HG03060 (cell line): Measurements from ENCODE around the gene SYS1.

Experiments
- ATAC-seq: cut with Tn5 transposase; IDR thresholded peaks from one replicate; pipeline ENCODE4 v1.9.1; 2021; ENCODE audit warnings: low read depth, moderate number of reproducible peaks; ENCODE audit not compliant: unreplicated experiment

Gene SYS1

DNA sequence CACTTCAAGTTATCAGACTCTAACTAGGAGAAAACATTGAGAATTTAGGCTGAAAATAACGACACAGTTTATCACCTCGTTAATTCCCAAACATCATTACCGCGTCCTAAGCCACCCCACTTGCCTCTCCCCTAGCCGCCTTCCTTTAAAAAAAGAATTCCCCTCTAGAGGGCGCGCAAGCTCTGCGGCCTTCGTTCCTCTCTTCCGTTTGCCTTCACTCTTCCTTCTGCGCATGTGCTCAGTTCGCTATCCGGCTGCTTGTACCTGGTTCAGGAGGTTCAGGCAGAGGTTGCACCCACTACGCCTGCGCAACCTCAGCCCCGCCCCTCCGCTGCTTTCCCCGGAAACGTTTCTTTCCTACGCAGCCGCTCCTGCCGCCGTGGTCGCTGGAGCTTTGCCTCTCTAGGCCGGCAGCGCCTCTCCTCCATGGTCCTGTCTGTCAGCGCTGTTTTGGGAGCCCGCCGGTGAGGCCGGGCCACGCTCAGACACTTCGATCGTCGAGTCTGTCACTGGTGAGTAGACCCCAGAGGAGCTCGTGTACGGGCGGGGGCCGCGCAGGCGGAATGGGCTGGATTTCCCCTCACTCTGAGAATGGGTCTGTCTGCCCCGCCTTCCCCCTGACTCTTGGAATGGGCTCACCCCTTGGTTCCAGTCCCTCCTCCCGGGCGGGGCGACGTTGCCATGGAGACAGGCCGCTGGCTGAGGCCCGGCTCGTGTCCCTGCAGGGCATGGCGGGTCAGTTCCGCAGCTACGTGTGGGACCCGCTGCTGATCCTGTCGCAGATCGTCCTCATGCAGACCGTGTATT, at the start of gene SYS1:
SYS1 (plus strand) TSS at position 353 of the 807 bp plus-strand sequence; CDS start at position 729, 376 bp downstream.
- ATAC-seq = peak; percentile 80

DNA sequence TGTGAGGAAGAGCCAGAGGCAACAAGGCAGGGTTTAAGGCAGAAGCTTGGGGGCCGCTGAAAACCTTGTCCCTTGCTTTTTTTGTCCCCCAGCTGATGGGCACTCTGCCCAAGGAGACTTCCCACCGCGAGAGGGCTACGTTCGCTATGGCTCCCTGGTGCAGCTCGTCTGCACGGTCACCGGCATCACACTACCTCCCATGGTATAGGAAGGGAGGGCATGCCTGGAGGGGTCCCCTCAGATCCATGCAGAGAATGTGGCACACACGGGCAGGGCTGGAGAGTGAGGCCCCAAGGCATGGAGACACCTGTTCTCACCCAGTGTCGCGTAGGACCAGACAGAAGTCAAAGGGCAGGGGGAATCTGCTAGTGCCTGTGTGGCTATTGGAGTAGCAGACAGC, 49.0 kb upstream of the SYS1 start:
- no peak for ATAC-seq

DNA sequence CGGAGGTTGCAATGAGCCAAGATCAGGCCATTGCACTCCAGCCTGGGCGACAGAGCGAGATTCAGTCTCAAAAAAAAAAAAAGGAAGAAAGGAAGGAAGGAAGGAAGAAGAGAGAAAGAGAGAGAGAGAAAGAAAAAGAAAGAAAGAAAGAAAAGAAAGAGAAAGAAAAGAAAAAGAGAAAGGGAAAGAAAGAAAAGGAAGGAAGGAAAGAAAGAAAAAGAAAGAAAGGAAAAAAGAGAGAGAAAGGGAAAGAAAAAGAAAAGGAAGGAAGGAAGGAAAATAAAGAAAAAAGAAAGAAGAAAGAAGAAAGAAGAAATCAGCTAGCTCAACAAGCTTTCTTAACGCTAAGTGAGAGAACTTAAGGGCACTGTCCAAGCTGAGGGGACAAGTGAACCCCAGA, 47.3 kb upstream of the SYS1 start:
- ATAC-seq = no peak

DNA sequence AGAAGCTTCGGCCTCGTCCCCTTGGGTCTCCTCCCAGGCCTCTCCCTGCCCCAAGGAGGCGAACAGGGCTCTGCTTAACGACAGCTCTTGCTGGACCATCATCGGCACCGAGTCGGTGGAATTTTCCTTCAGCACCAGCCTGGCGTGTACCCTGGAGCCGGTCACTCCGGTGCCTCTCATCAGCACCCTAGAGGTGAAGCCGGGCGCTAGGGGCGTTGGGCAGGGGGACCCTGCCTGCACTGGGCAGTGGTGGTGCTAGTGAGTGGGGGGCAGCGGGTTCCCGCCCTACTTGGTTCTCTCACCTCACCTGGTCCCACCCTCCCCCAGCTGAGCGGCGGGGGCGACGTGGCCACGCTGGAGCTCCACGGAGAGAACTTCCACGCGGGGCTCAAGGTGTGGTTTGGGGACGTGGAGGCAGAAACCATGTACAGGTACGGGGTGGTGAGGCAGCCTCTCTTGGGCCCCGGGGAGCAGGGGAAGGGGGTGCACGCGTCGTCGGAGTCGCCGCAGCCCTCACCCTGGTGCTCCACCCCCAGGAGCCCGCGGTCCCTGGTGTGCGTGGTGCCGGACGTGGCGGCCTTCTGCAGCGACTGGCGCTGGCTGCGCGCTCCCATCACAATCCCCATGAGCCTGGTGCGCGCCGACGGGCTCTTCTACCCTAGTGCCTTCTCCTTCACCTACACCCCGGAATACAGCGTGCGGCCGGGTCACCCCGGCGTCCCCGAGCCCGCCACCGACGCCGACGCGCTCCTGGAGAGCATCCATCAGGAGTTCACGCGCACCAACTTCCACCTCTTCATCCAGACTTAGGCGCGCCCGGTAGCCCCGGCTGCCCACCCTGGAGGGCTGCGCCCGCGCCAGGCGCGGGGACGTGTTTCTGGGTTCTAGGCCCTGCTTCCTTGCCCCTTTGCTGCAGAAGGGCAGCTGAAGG, 46.5 kb upstream of the SYS1 start:
- no peak for ATAC-seq

DNA sequence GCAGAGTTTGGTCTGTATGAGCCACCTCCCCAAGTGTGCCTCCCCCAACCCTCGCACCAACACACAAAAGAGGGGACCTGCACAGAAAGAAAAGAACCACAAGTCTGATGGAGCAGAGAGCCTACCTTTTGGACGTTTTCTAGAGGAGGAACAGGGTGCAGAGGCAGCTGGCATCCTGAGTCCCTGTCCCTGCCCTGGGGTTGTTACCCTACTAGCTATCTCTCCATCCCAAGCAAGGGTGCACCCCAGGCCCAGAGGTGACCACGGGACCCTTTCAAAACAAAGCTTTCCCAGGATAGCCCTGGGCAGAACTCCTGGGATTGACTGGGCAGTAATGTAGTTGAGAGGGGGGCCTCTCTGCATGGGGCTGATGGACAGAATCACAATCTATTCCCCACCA, 45.1 kb upstream of the SYS1 start:
- no peak for ATAC-seq

DNA sequence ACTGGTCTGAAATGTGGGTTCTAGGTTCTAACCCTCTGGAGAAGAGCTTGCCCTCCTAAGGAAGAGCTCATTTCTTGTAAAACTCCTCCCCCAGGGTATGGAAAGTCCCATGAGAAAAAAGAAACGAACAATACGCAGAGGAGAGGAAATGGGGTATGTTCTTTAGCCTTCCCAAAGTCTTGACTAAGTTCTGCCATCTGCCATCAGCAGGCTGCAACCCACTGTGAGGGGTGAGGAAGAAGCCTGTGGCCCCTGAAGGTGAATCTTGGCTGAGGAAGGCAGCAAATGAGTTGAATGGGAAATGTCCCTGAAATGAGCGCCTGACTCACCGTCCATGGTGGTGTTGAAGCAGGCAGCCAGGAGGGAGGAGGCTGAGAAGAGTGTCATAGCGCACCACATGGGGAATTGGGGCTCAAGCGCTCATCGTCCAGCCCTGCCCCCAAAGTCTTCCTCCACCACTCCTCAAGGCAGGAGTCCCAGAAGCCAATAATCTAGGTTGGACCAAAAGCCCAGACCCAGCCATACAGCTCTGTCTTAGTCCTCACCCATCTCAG, 44.5 kb upstream of the SYS1 start:
- no peak for ATAC-seq

DNA sequence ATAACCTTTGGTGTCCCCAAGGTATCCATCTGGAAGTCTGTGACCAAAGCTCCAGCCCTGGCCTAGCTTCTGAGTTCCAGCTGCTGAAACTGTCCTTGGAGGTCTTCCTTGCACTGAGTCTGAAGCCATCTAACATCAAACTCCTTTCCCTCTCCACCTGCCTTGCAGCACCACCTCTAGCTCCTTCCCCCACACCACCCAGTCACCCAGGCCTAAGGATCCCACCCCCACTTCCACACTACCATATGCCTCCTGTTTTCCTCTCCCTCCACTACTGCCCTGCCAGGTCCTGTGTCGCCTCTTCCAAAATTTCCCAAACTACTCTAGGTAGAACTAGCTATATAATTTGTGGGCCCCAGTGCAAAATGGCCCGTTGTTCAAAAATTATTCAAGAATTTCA, 44.0 kb upstream of the SYS1 start:
- no peak for ATAC-seq

DNA sequence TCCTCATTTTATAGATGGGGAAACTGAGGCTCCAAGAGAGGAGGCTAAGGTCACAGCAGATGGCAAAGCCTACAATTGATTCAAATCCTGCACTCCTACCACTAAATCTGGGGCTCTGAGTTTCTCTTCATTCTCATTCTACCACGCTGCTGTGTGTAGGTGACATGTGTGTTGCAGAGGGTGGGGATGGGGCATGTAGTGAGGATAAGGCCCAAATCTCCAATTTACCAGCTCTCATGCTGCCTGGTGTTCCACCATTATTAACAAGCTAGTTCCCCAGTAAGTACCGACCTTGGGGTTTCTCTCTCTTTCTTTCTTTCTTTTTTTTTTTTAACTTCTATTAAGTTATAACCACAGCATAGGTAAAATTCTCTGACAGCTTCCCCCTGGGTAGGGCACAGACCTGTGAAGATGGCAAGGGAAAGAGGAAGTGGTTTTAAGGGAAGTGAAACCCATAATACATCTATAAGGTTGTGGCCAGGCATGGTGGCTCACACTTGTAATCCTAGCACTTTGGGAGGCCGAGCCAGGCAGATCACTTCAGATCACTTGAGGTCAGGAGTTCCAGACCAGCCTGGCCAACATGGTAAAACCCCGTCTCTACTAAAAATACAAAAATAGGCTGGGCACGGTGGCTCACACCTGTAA, 41.9 kb upstream of the SYS1 start:
- ATAC-seq = no peak

DNA sequence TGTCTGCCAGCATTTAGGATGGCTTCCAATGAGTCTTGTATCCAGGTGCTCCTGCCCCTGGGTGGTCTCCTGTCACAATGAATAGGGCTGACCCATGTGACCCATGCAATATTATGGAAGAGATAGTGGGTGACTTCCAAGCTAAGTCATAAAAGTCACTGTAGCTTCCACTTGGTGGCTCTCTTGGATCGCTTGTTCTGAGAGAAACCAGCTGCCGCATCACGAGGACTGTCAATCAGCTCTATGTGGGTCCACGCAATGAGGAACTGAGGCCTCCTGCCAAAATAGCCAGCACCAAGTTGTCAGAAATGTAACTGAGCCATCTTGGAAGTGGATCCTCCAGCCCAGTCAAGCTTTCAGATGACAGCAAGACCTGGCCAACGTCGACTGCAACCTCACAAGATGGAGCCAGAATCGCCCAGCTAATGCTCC, 40.0 kb upstream of the SYS1 start:
- no peak for ATAC-seq

DNA sequence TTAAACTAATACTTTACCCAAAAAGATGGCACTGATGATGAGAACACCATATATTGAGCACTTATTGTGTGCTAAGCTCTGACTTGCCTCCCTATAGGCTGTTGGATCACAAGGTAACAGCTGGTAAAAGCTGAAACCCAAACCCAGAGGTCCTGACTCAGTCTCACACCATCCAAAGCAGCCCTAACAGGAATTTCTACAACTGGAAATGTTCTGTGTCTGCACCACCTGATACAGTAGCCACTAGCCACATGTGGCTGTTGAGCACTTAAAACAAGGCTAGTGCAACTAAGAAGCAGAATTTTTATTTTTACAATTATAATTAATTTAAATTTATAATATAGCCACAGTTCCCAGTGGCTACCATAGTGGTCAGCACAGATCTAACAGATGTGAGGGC, 39.2 kb upstream of the SYS1 start:
- no peak for ATAC-seq

DNA sequence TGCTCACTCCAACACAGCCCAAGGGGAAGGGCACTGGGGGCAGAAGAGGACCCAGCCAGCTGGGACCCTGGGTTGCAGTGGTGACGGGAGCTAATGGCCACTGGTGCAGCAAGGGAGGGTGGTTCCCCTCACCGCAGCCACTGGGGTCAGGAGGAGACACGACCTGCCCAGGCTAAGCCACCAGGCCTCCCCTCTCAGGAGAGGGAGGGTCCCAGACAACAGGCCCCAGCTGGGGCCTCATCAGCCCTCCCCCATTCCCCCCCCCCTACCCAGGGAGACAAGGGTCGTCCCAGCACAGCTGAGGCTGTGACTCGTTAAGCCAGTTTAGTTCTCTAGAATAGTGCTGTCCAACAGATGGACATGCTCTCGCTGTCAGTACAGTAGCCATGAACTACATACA, 37.6 kb upstream of the SYS1 start:
- no peak for ATAC-seq

DNA sequence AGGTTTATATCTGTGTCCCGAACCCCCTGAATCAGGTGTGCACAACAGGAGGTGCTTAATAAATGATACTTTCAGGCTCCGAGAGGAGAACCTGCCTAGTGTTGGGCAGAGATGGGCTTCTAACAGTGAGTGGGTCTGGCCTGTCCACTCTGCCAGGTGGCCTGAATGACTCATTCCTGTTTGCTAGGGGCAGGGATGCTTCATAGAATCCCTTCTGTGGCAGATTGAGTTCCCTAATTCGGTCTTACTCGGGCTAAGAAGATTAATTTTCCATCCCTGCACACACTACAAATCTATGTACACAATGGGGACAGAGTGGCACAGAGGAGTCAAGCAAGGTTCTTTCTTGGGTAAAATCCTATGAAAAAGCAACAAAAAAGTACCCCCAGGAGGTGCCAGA, 34.5 kb upstream of the SYS1 start:
- ATAC-seq = no peak

DNA sequence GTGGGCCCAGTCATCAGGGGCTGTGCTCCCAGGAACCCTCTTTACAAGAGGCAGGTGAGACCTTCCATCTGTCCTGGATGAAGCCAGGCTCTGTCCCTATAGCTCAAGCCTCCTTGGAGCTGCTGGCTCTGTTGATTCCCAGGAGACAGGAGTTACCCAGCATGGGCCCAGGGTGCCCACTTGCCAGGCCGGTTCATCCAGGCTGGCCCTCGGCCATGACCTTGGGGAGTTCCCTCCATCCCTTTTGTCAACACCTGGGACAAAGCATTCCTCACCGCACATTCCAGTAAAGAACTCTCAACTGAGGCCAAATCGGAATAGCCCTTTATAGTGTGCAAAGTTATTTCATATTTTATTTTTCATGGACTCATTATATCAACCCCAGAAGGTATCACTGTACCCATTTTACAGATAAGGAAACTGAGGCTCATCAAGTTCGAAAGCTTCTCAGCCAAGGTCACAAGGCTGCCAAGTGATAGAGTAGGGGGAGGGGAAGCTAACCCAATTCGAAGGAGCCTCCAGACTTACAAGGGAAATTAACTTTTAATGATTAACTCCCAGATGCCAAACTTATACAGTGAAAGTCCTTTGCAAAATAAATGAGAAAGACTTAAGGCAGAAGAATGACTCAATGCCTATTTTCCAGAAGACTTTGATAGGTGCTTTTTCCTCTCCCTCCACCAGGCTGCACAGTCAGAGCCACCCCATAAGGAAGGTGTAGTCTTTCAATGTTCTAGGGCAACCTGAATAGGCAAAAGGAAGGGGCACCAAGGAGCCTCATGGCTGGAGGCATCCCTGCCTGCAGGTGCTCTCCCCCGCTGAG, 33.2 kb upstream of the SYS1 start:
- ATAC-seq = no peak

DNA sequence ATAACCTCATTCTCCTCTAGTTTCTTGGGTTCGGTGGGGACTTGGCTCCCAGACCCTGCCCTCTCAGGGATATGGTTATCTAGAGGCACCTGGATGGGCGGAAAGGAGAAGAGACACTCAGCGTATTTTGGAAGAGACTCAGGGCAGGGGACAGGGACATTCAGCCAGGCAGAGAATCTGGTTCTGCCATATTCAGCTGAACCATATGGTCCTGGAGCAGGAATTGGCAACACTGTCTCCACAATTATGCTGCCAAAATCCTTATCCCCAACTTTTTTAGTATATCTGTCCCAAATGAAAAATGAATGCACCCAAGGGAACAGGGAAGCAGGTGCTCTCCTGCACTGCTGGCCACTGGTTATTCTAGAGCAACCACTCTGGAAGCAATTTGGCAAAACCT, 32.5 kb upstream of the SYS1 start:
- no peak for ATAC-seq

DNA sequence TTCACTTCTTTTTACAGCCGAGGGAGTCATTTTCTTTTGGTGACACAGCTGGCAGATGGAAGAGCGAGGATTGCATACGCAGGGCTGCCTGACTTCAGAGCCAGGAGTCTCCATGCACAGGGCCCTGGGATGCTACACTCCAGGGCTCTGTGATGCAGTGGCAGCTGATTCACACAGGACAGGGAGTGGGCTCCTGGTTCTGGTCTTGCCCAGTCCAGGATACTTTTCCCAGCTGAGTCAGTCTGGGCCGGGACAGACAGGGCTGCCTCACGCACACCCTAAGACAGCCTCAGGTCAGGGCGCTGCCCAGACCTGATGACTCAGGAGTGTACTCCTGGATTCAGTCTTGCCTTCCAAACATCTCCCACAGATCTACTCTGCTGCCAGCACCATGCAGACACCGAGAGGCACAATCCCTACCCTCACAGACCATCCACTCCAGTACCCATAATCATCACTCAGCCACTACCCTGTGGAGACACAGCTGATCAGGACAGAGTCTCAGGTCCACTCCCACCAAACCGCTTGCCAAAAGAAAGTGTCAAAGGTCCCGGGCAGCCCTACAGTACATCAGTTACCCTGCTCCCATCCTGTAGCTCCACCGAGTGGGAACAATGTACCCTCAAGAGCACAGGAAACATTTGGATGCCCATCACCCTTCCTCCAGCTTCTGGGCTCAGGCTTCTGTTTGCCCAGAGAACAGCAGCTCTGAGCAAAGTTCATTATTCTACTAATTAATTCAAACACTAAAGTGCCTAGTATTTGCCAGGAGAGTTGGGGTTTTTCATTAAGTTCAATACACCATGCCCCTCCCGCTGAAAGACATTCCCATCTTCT, 26.2 kb upstream of the SYS1 start:
- ATAC-seq = no peak

DNA sequence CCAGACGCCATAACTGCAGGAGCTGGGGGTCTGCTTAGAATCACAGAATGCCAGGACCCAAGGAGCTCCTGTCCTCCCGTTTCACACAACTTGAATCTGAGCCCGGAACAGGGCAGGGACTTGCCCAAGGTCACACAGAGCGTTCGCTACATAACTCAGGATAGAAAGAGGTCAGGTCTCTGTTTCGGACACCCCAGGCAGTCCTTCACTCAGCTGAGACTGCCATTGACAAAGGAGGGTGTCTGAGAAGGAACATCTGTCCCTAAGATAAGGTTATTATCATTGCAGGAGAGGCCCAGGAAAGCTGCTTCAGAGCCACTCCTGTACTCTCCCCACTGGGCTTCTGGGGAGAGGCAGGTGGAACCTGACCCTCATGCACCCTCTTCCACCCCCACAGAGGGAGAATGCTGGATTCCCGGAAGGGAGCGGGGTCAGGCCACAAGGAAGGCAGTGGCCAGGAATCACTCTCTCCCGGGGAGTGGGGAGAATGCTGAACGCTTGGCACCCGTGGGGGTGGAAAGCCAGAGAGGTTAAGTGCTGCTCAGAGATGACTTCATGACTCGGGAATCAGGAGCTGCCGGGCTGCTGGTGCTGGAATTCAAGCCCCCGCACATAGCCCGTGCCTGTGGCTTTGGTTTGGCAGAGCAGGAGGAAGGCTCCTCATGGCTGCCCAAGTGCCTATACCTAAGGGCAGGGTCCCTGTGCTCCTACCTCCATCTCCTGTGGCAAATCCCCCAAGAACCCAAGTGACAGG, 25.4 kb upstream of the SYS1 start:
- ATAC-seq = no peak

DNA sequence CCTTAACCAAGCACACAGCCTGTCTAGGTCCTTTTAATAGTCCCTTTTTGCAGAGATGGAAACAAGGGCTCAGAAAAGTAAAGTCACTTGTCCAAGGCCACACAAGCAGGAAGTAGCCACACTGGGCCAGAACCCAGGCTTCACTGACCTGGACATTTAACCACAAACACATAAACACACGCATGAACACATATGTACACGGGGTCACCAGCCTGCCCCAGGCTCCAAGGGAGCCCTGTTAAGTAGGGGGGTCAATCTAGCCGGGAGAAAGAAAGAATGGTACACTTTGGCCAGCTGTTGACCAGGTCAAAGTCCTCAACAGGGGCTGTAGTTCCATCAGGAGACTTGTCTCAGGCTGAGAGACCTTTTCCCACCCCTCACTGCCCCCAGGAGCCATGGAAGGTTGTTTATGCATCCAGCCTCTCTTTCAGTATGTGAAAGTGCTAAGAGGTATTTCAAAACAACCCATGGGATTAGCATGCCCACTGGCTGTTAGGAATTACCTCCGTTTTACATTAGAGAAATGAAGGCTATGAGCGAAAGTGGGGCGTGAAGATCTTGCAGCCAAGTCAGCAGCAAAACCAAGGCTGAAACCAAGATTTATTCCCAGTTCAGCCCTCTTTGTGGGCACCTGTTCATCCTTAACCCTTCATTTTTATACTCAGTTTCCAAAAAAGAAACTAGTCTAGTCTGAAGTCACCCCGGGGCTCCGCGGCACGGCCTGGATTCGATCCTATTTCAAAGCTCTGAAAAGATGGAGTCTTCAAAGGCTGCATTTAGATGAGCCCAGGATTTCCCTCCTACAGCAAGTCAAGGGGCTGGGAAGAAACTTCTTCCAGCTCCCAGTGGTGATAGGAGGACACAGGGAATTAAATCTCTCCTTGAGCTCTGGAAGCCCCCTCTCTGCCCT, 24.6 kb upstream of the SYS1 start:
- no peak for ATAC-seq
